Limb (tissue), 2 donors: Measurements from ENCODE around the gene PLXNA4.

Experiments
- DNase-seq, 2 donors: peaks; one replicate each; pipeline ENCODE4 v3.0.0-alpha.2; 2016; ENCODE audit errors: extremely low spot score in 2 of 2

Gene PLXNA4

DNA sequence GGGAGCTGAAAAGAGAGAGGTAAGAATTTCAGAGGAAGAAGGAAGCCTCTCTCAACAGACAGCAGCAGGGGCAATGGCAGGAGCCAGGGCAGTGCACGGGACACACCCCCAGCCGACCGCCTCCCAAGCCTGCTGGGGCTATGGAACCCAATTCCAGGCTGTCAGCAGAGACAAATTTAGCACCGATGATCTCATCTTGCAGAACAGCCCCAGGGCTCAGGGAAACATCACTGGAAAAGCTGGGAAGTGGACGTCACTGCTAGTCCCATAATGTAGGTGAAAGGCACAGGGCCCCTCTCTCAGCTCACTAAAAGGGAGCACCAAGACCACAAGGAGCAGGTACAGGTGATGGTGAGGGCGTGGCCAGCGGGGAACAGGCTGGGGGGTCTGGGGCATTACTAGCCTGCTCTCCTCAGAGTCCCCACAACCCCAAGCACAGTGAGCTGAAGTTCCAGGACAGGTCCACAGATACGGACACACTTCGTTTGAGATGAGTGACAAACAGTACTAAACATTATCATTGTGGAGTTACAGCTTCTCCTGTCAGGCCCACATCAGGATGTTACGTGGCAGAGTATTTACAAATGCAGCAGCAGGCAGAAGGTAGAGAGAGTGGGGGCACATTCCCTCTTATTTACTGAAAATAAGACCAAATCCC lies 103.7 kb downstream of the PLXNA4 start:
- peak in 1 of 2 donors; percentile 64 for DNase-seq

DNA sequence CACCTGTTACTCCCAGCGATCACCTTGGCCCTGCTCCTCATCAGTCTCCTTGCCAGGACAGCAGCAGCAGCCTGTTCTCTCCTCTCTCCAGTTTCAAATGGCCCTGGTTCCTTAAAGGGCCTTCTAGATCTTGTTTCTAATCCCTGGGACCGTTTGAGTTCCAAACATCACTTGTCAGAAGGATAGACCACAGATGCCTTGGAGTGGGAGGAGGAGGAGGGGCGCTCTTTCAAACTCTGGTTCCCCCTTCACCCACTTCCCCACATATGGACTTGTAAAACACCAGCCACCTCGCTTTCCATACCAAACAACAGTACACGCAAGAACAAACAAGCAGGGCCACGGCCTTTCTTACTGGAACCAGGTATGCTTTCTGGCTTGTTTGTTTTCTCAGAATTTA lies 104.8 kb downstream of the PLXNA4 start:
- DNase-seq: no peak

DNA sequence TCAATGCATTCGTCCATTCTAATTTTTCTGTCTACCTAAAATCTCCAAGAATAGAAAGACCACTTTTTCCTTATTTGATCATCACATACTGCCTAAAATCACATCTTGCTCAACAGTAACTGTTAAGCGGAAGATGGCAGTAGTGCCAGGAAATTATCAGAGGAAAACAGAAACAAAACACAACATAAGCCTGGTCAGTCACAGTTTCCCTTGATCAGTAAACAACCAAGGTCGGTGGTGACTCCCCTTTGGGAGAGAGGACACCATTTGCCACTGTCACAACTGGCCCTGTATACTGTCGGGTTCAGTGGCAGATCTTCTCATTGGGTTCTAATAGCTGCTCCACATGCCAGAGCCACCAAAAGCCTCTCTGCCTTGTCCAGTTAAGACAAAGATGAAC lies 106.6 kb downstream of the PLXNA4 start:
- no peak for DNase-seq

DNA sequence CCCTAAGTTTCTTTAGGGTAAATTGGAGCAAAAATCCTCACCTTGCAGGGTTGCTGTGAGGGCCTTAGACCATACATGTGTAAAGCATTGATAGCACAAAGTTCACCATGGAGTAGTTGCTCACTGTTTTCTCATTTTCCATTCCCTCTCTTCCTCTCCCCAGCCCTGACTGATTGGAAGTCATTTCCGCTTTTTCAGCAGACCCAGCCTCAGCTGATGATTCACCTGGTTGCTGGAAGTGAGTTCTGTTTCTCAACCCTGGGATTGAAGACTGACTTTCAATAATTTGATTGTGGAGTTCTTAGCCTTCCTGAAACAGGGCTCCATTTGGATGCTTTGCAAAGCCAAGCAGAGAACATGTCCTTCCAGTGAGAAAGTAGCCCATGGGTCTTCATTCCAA lies 107.0 kb downstream of the PLXNA4 start:
- DNase-seq: no peak

DNA sequence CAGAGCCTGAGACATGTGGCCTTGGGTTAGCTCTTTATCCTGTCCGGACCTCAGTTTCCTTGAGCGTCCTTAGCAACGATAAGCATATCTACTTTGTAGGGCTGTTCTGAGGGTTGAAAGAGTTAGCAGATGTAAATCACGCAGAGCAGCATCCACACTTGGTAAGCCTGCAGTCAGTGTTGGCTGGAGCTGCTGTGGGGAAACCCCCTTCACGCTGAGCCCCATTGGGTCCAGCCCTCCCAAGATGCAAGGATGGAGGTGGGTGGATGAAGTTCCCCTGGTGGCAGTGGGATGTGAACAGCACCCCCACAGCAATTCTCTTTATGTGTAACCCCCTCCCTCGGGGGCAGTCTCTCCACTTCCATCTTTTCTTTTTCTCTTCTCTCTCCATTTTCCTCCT lies 109.9 kb downstream of the PLXNA4 start:
- no peak for DNase-seq

DNA sequence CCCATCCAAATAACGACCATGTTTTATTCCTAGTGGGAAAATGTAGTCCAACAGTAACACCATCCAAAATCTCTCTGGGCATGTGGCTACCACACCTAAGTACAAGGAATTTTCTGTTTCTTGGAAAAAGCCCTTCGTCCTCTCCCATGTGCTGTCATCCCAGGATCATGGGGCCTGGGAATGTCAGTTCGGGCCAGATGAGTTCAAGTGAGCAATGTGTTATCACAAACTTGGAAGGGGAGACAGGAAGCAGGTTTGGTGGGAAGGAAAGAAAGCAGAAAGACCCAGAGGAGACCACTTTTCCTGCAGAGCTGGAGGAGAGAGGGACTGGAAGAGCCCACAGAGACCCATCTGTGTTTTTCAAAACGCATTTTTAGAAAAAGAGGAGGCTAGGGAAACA lies 110.8 kb downstream of the PLXNA4 start:
- DNase-seq: no peak

DNA sequence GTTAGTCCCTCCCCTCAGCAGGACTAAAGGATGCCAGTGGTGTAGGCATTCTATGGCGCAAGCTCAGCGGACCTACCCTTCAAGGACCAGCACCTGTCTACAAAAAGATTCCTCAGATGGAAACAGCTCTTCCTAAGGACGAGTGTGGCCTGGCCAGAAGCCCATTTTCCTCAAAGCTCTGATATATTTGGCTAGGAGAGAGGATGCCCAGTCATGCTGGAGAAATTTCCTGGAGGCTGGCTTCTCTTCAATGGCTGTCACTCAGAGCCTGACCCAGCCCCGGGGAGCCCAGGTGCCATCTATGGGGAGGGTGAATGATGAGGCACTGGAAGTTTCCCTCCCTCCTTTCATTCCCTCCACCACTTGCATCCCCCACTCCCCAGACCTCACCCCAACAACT lies 111.5 kb downstream of the PLXNA4 start:
- DNase-seq: no peak

DNA sequence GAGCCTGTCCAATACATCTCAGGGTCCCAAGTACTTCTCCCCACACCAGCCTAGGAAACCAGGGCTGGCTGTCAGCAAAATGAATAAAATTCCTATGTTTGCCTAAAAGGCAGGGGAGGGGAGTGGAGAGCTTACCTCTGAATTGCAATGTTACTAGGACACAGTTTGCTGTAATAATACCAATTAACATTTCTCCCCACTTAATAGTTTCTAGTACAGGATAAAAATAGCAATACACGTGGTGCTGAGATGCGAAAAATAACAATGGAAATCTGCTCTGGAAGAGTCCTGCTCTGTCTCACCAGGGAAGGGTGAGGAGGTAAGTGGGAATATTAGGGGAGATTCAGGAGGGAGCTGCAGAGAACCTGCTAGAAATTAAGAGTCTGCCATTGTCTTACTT lies 112.3 kb downstream of the PLXNA4 start:
- DNase-seq: no peak

DNA sequence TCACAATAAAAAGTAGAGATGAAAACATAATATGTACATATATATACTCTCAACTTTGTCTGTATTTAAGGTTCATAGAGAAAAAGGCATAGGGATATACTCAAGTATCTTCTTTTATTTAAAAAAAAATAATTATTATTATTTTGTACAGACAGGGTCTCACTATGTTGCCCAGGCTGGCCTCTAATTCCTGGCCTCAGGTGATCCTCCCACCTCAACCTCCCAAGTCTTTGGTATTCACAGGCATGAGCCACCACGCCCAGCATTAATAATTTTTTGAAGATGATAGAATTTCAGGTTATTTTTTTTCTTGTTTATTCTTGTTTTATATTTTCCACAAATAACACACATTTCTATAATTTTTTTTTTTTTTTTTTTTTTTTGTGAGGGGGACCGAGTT lies 113.8 kb downstream of the PLXNA4 start:
- DNase-seq: no peak

DNA sequence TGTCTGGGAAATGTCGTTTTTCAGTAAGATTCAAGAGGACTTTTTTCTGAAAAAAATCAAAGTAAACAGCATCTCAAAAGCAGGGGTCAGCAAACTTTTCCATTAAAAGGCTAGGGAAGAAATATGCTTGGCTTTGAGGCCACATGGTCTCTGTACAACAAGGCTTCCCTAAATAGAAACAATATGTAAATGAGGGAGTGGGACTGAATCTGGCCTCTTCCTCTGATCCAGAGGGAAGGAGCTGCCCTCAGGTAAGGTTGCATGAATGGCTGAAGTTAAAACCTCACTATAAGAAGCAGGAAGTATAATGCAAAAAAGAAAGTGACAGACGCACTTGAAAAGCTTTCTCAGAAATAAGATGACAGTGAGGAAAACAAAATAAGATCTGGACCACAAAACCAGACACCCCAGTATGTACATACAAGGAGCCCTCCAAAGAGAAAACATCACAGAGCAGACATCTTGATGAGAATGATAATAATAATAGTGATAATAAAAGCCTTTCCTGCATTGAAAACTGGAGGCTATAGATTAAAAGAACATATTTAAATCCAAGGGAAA lies 115.2 kb downstream of the PLXNA4 start:
- DNase-seq: no peak

DNA sequence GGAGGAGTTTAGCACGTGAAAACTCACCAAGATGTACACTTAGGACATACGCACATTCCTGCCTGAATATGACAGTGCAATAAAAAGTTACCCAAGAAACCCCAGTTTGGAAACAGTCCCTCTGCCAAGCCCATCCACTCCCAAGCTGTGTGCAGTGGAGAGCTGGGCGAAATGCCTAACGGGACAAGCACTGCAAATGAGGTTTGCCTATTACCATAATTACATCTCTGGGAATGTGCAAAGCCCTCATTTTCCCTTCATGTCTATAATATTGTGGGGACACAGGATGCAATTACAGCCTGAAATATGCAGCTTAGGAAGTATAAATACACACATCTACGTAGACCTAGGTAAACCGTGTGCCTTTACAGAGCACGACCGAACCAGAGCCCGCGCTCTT lies 117.5 kb downstream of the PLXNA4 start:
- DNase-seq: no peak

DNA sequence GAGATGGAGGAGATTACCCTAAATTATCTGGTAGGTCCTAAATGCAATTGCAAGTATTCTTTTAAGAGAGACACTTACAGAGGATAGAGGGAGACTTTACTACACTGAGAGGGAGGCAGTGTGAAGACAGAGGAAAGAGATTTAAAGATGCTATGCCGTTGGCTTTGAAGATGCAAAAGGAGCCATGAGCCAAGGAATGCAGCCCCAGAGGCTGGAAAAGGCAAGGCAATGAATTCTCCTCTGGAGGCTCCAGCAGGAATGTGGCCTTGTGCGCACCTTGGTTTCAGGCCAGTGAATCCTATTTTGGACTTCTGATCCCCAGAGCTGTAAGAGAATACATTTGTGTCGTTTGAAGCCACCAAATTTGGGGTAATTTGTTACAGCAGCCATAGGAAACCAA lies 118.6 kb downstream of the PLXNA4 start:
- no peak for DNase-seq

DNA sequence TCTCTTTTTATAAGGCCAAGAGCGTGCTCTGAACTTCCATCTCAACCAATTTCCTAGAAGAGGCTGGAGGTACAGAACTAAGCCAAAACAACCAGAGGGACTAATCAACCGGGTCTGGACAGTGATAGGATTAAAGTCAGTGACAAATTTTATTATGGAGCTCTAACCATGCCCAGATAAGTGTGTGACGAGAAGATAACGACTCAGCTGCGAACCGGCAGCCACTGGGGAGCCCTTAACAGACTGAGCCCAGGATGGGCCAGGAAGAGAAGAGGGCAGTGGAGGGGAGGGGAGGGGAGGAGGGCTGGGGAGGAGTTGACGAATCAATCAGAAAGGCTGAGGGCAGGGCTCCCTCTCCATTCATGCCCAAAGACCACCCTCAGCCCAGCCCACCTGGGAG lies 119.9 kb downstream of the PLXNA4 start:
- no peak for DNase-seq

DNA sequence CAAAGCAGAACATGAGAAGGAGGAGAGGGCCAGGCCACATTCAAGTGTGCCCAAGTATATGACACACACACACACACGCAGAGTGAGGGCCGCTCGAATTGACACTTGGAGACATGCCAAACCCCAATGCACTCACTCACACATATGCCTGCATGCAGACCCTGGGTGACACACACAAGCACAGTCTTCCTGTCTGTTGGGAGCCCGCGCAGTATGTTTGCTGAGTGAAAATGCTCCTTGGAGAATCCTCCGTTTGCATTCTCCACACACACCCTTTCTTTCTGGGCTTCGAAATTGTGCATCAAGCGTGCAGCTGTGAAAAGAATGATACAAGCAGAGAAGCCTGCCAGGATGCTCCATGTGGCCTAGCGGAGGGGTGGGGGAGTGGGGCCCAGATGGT lies 120.9 kb downstream of the PLXNA4 start:
- DNase-seq: no peak

DNA sequence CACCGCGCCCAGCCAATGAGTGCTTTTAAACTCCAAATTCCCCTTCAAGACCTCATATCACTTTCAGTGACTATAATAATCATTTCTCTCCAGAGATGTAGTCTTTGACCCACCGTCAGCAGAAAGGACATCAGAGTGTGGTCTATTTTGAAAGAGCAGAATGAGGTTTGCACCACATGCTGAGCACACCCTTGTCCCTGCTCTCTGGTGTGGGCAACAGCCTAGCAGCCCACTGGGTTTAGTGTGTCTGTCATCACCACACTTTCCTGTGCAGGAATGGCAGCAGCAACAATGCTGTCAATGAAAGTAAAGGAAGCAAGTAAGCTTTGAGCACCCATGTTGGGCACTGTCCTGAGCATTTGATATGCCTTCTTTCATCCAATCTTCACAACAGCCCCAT lies 122.4 kb downstream of the PLXNA4 start:
- no peak for DNase-seq

DNA sequence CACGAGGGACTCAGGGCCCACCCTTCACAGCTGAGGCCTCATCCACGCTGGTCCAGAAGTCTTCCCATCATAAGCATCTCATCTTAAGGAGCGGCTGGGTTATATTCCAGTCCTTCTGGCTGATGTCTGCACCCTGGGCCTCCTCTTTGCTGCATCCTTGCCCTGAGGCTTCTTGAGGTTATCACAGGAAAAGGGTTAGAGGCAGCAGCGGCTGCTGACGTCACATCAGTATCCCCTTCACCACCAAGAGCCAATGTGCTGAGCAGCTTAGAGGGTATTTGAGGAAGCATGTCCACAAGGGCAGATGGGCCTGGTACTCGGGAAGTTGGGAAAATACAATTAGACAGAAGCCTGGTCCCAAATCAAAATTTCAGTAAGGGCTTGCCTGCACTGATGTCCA lies 125.1 kb downstream of the PLXNA4 start:
- DNase-seq: no peak

DNA sequence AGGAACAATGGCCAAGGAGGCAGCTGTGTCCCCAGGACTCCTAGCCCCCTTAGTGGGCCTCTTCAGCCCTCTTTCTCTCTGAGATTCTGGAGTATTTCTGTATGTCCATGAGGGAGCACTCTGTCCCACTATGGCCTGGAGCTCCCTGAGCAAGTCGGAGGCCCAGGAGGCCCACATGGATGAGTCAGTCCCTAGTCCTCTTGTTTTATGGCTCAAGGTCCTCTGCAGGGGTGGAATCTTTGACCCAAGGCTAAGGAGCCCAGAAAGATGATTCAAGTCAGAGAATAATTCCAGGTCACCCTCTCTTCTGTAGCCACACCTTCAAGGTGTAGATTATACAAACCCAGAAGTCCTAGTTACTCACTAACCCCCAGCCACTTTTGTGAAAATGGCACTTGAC lies 125.6 kb downstream of the PLXNA4 start:
- no peak for DNase-seq

DNA sequence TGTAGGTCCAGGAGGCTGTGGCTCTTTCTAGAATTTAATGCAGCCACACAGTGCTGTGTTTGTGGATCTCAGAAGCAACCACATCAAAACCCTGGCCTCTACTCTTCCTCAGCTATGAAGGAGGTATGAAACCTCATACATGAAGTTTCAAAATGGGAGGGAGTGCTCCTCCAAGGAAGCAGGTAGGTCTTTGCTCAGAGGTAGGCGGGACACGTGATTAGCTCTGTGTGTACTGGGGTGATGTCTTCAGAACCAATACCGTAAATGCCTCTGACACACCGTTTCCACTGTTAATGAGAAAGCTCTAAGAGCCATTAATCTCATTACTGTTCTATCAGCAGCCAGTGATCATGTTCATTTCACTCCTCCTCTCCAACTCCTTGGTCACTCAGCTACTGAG lies 126.1 kb downstream of the PLXNA4 start:
- no peak for DNase-seq

DNA sequence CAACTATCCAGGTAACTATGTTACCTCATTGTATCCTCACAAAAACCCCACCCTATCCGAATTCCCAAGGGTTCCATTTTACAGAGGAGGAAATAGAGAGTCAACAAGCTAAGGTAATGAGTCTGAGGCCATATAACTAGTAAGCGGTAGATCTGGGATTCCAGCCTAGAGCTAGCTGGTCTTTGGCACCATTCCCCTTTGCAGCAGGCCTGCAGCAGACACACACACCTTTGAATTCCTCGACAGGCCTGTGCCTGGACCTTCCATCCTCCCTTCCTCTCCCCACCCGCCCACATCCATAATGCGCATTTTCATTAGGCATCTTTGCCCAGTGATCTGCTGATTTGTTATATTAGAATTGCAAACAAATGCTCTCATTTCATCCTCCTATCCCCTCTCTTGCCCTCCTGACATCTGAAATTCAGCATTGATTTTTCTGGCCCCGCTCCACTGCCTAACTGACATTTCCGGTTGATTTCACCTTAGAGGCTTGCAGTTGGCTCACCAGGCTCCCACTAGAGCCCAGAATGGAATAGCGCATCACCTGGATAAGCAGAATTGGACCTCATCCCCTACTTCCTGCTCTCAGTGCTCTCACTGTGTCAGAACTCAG lies 129.5 kb downstream of the PLXNA4 start:
- DNase-seq: no peak

DNA sequence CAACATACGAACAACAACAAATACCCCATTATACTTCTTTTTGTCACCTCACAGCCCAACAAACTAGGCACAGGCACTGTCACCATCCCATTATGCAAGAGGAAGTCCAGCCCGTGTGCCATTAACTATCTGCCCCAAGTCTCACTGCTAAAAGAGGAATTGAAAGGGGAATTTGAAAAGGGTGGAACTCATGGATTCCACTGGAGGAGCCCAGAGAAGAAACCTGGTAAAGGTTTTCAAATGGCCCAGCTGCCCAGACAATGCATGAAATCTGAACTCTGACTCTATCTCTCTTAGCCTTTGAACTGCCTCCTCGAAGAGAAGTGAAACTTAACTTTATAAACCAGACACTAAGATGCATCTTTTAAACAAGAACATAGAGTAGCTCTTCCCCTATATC lies 130.0 kb downstream of the PLXNA4 start:
- DNase-seq: no peak

DNA sequence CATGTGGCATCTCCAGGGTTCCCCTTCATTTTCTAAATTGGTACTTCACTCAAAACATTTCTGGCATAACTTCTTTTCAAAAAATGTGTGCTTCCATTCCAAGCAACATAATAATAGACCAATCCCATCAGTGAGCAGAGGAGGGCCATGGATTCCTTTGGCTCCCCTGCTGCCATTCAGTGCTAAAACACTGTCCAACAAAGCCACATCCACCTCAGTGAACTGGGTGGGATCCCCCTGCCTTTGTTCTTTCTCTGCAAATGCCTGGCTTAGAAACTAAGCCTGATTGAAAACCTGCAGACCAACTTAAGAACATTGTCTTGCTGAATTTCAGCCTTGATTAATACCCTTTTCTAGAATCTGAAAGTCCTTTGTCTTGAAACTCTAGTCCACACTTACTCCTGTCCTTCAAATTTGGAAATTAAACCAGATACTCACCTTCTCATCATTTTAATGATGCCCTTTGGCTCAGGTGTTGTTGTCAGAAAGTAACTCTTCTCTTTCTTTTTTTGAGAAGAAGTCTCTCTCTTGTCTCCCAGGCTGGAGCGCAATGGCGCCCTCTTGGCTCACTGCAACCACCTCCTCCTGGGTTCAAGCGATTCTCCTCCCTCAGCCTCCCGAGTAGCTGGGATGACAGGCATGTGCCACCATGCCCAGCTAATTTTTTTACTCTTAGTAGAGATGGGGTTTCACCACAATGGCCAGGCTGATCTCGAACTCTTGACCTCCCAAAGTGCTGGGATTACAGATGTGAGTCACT lies 132.3 kb downstream of the PLXNA4 start:
- no peak for DNase-seq

DNA sequence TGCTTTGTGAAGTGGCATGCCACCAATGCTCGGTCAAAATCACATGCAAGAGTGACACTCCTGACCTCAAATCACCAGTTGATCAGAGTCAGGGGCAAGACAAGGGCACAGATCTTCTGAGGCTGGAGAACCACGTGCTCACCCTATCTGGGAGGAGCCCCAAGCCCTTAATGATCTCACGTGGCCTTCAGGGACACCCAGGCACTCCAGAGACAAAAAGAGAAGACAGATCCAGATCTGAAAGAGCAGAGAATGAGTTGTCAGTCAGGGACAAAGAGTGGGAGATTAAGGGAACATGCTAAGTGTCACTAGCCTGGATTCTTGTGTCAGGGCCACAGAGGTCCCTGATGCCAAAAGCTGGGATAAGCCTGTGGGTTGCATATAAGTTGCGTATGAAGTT lies 134.3 kb downstream of the PLXNA4 start:
- no peak for DNase-seq

DNA sequence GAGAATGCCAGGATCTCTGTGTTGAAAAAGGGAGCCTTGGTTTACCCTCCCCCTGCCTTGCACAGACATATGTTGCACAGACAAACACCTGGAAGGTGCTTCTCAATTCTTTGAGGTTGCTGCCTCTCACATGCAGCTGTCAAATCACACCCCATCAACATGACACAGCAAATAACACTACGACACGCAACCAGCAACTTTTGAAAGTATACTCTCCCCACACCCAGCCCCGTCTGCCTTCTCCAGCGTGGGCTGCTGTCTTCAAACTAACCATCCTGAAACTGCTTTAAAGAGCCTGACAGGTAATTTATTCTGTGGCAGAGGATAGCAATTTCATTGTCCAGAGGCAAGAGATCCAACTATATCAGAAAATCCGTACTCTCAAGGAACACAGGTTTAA lies 136.1 kb downstream of the PLXNA4 start:
- DNase-seq: no peak
